ENCODE results near the gene FNIP1. TPM values are rescaled to one million over a fixed set of nuclear protein-coding genes. Genes with fewer than 3 reads are reported as not detected.
"Not testable (repeated sequence)": the region's sequence is repeated elsewhere in the genome, so short reads cannot be mapped to it uniquely, and the experiment has no call there.

Gene FNIP1
- polyA plus RNA-seq, 1 donor from 2014 or later: 18.1 TPM

- H3K27me3 ChIP-seq (ENCODE audit: insufficient read depth, low read depth, low read length): no peaks in the 10 kb centered on the region
- TF ChIP-seq CTCF (IDR thresholded peaks at IDR 0.05; ENCODE audit: poor library complexity, severe bottlenecking): no peak
- no peak for TF ChIP-seq TAF1 (IDR thresholded peaks at IDR 0.05; ENCODE audit: low read depth)
- no peak for TF ChIP-seq SMC3 (conservative IDR thresholded peaks at IDR 0.05; ENCODE audit: poor library complexity)
- no peak for TF ChIP-seq MXI1 (conservative IDR thresholded peaks at IDR 0.05; ENCODE audit: poor library complexity, severe bottlenecking)
- TF ChIP-seq EP300 (conservative IDR thresholded peaks at IDR 0.05; ENCODE audit: poor library complexity, severe bottlenecking): no peak
- TF ChIP-seq POLR2AphosphoS5 (IDR thresholded peaks at IDR 0.05): no peak
- TF ChIP-seq EZH2 (IDR thresholded peaks at IDR 0.05; ENCODE audit: borderline replicate concordance, insufficient read depth, low read length, poor library complexity, severe bottlenecking): no peak
- no peak for TF ChIP-seq REST (IDR thresholded peaks at IDR 0.05; ENCODE audit: borderline replicate concordance)
- no peak for TF ChIP-seq RAD21 (conservative IDR thresholded peaks at IDR 0.05)
- H3K27ac ChIP-seq (ENCODE audit: low read length): no peak overlapping the region
- no peaks in the 10 kb centered on the region for H3K9me2 ChIP-seq (ENCODE audit: insufficient read depth, low read length)
- H2AFZ ChIP-seq (ENCODE audit: low read depth, low read length): no peak overlapping the region
- H3K79me2 ChIP-seq (replicated peaks; ENCODE audit: insufficient read depth, low read length): no peaks in the 10 kb centered on the region
- H3K4me3 ChIP-seq (ENCODE audit: low read length): no peak overlapping the region
- no peaks in the 10 kb centered on the region for H4K20me1 ChIP-seq (ENCODE audit: insufficient read depth)
- H3K9ac ChIP-seq (ENCODE audit: low read length): no peak overlapping the region
- H3K4me2 ChIP-seq (ENCODE audit: low read length): no peak overlapping the region
- H3K9me3 ChIP-seq (ENCODE audit: low read length): peaks cover 3% of the 10 kb centered on the region
- H3K36me3 ChIP-seq (ENCODE audit: insufficient read depth, low read length): no peaks in the 10 kb centered on the region
- H3F3A ChIP-seq (ENCODE audit: insufficient read depth, low read length, poor library complexity, severe bottlenecking): no peaks in the 10 kb centered on the region
Observed at GRCh38 chr5:131718487-131719014, 78.3 kb downstream of the FNIP1 start.

- not testable (repeated sequence) for H3K4me2 ChIP-seq (ENCODE audit: low read length); H3K27me3 ChIP-seq (ENCODE audit: insufficient read depth, low read depth, low read length); H3K9me3 ChIP-seq (ENCODE audit: low read length); H3K79me2 ChIP-seq (replicated peaks; ENCODE audit: insufficient read depth, low read length); H3K36me3 ChIP-seq (ENCODE audit: insufficient read depth, low read length); H2AFZ ChIP-seq (ENCODE audit: low read depth, low read length); H4K20me1 ChIP-seq (ENCODE audit: insufficient read depth); H3K4me3 ChIP-seq (ENCODE audit: low read length); H3K9me2 ChIP-seq (ENCODE audit: insufficient read depth, low read length); H3F3A ChIP-seq (ENCODE audit: insufficient read depth, low read length, poor library complexity, severe bottlenecking); H3K9ac ChIP-seq (ENCODE audit: low read length); H3K27ac ChIP-seq (ENCODE audit: low read length)
Observed at GRCh38 chr5:131717164-131717563, 79.7 kb downstream of the FNIP1 start.

- no peak overlapping the region for H3K9ac ChIP-seq (ENCODE audit: low read length)
- no peak overlapping the region for H3K4me2 ChIP-seq (ENCODE audit: low read length)
- H3F3A ChIP-seq (ENCODE audit: insufficient read depth, low read length, poor library complexity, severe bottlenecking): no peaks in the 10 kb centered on the region
- H2AFZ ChIP-seq (ENCODE audit: low read depth, low read length): no peak overlapping the region
- no peaks in the 10 kb centered on the region for H4K20me1 ChIP-seq (ENCODE audit: insufficient read depth)
- H3K79me2 ChIP-seq (replicated peaks; ENCODE audit: insufficient read depth, low read length): no peaks in the 10 kb centered on the region
- H3K9me2 ChIP-seq (ENCODE audit: insufficient read depth, low read length): no peaks in the 10 kb centered on the region
- TF ChIP-seq CTCF (IDR thresholded peaks at IDR 0.05; ENCODE audit: poor library complexity, severe bottlenecking) (no peak), POLR2AphosphoS5 (IDR thresholded peaks at IDR 0.05) (no peak), EZH2 (IDR thresholded peaks at IDR 0.05; ENCODE audit: borderline replicate concordance, insufficient read depth, low read length, poor library complexity, severe bottlenecking) (no peak), RAD21 (conservative IDR thresholded peaks at IDR 0.05) (no peak), REST (IDR thresholded peaks at IDR 0.05; ENCODE audit: borderline replicate concordance) (no peak)
- no peaks in the 10 kb centered on the region for H3K36me3 ChIP-seq (ENCODE audit: insufficient read depth, low read length)
- H3K27ac ChIP-seq (ENCODE audit: low read length): no peak overlapping the region
- H3K4me3 ChIP-seq (ENCODE audit: low read length): no peak overlapping the region
- peaks cover 3% of the 10 kb centered on the region for H3K9me3 ChIP-seq (ENCODE audit: low read length)
- no peaks in the 10 kb centered on the region for H3K27me3 ChIP-seq (ENCODE audit: insufficient read depth, low read depth, low read length)
Observed at GRCh38 chr5:131716650-131717049, 80.2 kb downstream of the FNIP1 start.

All from neural cell (in vitro differentiated cells).